SK-N-SH (cell line): ENCODE measurements around the gene OPA1.

Experiments
- CHD2 ChIP-seq: fragments of 150-350 bp; IDR thresholded peaks from 2 replicates; pipeline ENCODE4 v1.6.1; 2018; ENCODE audit warnings: low read length; ENCODE audit not compliant: partially characterized antibody
- CTCF ChIP-seq: fragments of 200-600 bp; sonication (generic); IDR thresholded peaks from 2 replicates; pipeline ENCODE4 v1.6.1; 2017; ENCODE audit warnings: antibody characterized with exemption, mild to moderate bottlenecking, moderate library complexity
- EP300 ChIP-seq, 2 experiments: IDR thresholded peaks; 2 replicates each; pipeline versions ENCODE4 v1.4.0 to v1.6.1; 2012; ENCODE audit warnings: borderline replicate concordance in 1 of 2, low read depth in 1 of 2, low read length in 1 of 2
- EZH2phosphoT487 ChIP-seq: fragments of 200-600 bp; sonication (generic); IDR thresholded peaks from 2 replicates; pipeline ENCODE4 v1.6.1; 2017; ENCODE audit warnings: low read depth, mixed run types, mild to moderate bottlenecking, antibody characterized with exemption, moderate library complexity, borderline replicate concordance
- MEF2A ChIP-seq: IDR thresholded peaks from 2 replicates; pipeline ENCODE4 v1.4.0; 2012; ENCODE audit warnings: low read depth, borderline replicate concordance
- MXI1 ChIP-seq: IDR thresholded peaks from 2 replicates; pipeline ENCODE4 v1.6.1; 2012; ENCODE audit warnings: mild to moderate bottlenecking, low read depth, low read length, improper control_type of control experiment
- POLR2AphosphoS5 ChIP-seq: IDR thresholded peaks from 2 replicates; pipeline ENCODE4 v1.6.1; 2012; ENCODE audit warnings: low read depth, low read length
- RCOR1 ChIP-seq: fragments of 150-350 bp; IDR thresholded peaks from 2 replicates; pipeline ENCODE4 v1.6.1; 2017; ENCODE audit warnings: antibody characterized with exemption, low read length
- REST ChIP-seq: IDR thresholded peaks from 2 replicates; pipeline ENCODE4 v1.6.1; 2012; ENCODE audit warnings: mild to moderate bottlenecking, low read depth, low read length, moderate library complexity
- USF2 ChIP-seq: fragments of 150-350 bp; IDR thresholded peaks from 2 replicates; pipeline ENCODE4 v1.6.1; 2017; ENCODE audit warnings: antibody characterized with exemption, low read length, low read depth, borderline replicate concordance
- YY1 ChIP-seq: IDR thresholded peaks from 2 replicates; pipeline ENCODE4 v1.4.0; 2012; ENCODE audit warnings: low read depth, mild to moderate bottlenecking
- TF ChIP-seq, protein P1 (sequence below): IDR thresholded peaks from 2 replicates; pipeline ENCODE4 v1.4.0; 2012; ENCODE audit warnings: low read depth

DNA sequence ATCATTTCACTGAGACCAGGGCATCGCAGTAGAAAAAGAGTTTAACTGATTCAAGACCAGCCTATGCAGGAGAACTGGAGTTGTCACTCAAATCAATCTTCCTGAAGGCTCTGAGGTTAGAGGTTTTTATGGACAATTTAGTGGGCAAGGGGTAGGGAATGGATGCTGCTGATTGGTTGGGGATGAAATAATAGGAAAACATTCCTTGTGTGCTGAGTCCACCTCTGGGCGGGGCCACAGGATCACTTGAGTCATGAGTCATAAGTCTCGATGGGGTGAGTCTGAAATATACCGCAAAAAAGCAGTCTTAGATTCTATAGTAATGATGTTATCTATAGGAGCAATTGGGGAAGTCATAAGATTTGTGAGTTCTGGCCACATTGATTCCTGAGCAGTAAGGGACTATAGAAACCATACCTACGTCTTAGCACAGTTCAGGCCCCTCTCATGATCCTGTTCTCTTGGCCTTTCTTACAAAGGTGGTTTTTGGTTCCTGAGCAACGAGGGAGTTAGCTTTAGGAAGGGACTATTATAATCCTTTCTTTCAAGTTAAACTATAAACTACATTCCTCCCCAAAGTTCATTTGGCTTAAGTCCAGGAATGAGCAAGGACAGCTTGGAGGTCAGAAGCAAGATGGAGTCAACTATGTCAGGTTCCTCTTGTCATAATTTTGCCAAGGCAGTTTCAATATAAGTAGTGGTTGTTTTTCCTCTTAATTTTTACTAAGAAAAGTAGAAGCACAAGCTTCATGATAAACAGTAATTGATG is 2.7 kb upstream of the OPA1 start:
- no peak for TF ChIP-seq CTCF
- TF ChIP-seq RCOR1: no peak
- no peak for TF ChIP-seq POLR2AphosphoS5
- no peak for TF ChIP-seq CHD2
- TF ChIP-seq REST: no peak
- TF ChIP-seq EZH2phosphoT487: no peak
- TF ChIP-seq MXI1: no peak
- no peak for TF ChIP-seq EP300 (IDR thresholded peaks at IDR 0.05; ENCODE audit: borderline replicate concordance in 1 of 2, low read depth in 1 of 2, low read length in 1 of 2)
- TF ChIP-seq USF2: no peak
- no peak for TF ChIP-seq YY1
- TF ChIP-seq, protein P1, sequence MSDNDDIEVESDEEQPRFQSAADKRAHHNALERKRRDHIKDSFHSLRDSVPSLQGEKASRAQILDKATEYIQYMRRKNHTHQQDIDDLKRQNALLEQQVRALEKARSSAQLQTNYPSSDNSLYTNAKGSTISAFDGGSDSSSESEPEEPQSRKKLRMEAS: no peak
- TF ChIP-seq MEF2A: no peak
